Stimulated activated CD4-positive, alpha-beta T cell treated with anti-CD3 and anti-CD28 coated beads, Interleukin-15, amount 100 ng/mL, for 48 hours (primary cell): ENCODE measurements around the gene KCNC1.

Source experiments
- DNase-seq, 2 donors: peaks; one replicate each; pipeline ENCODE4 v3.0.0-alpha.2; 2020; ENCODE audit warnings: low read depth in 2 of 2

KCNC1 gene

DNA sequence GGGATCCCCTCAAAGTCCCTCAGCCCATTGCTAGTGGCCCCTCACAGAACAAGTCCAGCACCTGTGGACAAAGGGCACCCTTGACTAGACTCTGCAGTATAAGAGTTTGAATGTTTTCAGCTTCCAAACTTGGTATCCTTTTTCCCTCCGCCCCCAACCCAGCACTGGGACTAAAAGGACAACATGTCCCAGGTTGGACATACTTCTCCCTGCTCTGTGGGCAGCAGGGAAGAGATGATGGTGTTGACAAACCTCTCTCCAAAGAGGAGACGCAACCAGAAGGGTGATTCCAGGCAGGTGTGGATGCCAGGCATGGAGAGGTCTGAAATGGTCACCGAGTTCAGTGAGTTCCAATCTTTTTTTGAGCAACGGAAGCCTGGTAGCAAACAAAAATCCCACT is 19.7 kb upstream of the KCNC1 start:
- DNase-seq: no peak

DNA sequence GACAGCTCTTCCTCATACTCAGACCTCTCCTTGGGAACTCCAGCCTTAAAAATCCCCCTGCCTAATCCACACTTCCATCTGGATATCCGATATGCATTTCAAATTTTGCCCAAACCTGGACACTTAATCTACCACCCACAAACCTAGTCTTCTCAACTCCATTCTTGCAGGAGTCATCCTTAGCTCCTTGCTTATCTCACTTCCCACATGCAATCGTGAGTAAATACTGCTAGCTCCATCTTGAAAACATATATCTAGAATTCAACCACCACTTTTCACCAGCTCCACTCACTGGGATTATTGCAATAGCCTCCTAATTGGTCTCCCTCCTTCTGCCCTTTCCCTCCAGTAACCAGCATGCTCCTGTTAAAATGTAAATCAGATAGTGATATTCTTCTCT is 17.8 kb upstream of the KCNC1 start:
- DNase-seq: no peak

DNA sequence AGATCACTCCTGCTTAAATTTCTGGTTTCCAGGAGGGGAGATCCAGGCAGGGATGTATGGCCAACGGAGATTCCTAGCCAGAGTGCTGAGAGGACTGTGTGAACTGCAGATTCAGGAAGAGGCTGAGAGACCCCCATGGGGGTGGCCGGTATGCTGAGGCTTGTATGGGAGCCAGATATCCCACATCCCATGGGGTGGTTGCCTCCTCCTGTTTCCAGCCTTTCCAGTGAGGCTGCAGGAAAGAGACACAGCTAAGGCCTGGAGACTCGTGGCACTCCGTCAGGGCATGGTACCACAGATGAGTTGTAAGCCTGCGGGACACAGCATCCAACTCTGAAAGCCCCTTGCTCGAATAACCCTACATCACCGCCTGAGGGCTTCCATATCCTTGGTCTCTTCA is 16.6 kb upstream of the KCNC1 start:
- DNase-seq: no peak

DNA sequence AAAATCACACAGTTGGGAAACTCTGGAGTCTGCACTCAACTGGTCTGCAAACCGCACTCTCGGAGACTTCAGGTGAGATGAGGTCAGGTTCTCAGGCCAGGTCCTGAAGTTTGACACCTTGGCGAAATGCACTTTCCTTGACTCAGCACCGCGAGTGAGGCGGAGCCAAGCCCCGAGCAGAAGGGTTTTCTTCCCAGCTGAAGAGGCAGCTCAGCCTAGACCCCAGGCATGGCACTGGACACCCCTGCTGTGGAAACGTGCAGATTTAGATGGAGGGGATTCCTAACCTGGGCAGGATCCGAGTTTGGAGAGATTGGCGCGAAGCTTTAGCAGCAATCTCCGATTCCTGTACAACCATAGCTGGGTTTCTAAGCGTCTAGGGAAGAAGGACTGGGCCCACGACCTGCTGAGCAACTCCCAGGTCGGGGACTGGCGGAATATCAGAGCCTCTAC is 16.0 kb upstream of the KCNC1 start:
- no peak for DNase-seq

DNA sequence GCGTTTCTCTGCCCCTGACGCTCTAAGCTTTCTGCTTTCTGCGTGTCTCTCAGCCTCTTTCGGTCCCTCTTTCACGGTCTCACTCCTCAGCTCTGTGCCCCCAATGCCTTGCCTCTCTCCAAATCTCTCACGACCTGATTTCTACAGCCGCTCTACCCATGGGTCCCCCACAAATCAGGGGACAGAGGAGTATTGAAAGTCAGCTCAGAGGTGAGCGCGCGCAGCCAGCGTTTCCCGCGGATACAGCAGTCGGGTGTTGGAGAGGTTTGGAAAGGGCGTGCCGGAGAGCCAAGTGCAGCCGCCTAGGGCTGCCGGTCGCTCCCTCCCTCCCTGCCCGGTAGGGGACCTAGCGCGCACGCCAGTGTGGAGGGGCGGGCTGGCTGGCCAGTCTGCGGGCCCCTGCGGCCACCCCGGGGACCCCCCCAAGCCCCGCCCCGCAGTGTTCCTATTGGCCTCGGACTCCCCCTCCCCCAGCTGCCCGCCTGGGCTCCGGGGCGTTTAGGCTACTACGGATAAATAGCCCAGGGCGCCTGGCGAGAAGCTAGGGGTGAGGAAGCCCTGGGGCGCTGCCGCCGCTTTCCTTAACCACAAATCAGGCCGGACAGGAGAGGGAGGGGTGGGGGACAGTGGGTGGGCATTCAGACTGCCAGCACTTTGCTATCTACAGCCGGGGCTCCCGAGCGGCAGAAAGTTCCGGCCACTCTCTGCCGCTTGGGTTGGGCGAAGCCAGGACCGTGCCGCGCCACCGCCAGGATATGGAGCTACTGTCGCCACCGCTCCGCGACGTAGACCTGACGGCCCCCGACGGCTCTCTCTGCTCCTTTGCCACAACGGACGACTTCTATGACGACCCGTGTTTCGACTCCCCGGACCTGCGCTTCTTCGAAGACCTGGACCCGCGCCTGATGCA is 15.3 kb upstream of the KCNC1 start, which contains the start of gene MYOD1:
TSS of gene MYOD1 (plus strand) at position 544 of the 910 bp plus-strand sequence. CDS start at position 756, 212 bp downstream.
- DNase-seq: no peak

DNA sequence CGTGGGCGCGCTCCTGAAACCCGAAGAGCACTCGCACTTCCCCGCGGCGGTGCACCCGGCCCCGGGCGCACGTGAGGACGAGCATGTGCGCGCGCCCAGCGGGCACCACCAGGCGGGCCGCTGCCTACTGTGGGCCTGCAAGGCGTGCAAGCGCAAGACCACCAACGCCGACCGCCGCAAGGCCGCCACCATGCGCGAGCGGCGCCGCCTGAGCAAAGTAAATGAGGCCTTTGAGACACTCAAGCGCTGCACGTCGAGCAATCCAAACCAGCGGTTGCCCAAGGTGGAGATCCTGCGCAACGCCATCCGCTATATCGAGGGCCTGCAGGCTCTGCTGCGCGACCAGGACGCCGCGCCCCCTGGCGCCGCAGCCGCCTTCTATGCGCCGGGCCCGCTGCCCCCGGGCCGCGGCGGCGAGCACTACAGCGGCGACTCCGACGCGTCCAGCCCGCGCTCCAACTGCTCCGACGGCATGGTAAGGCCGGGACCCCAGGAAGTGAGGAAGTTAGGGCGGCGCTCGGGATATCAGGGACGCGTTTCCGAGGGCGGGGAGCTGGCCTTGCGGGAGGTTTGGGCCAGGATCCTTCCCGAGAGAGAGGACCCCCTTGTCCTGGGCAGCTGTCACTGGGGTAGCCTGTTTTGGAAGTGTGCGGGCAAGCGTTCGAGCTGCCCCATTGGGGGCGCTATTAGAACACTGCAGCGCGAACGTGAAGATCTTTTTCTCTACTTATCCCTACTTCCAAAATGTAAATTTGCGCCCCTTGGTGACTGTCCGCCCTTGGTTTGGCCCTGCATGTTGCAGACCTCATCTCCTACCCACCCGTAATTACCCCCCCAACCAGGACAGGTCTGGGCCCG is 14.4 kb upstream of the KCNC1 start:
- DNase-seq: no peak

- DNase-seq: no peak
Observed at GRCh38 chr11:17720796-17721171, 13.8 kb upstream of the KCNC1 start.

GRCh38 chr11:17721242-17721999 is 13.2 kb upstream of the KCNC1 start:
- DNase-seq: no peak

DNA sequence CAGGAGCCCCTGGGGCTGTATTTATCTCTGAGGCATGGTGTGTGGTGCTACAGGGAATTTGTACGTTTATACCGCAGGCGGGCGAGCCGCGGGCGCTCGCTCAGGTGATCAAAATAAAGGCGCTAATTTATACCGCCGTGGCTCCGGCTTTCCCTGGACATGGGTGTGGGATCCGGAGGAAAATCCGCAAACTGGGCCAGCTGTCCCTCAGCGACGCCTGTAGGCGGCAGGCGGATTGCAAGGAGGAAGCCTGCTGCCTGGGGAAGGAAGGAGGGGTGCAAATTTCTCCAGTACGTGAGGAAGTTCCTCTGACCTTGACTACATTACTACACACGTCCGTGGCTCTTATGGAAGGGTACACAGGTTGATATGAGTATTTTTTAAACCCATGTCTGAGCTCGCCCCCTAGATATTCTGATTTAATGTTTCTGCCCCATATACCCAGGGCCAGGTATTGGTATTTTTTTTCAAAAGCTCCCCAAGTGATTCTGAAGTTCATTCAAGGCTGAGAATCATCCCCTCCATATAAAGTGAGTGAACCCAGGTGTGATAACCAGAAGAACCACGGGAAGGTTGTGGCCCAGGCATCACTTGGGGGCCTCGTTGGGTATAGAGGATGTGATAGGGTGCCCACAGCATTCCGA is 12.5 kb upstream of the KCNC1 start:
- no peak for DNase-seq

DNA sequence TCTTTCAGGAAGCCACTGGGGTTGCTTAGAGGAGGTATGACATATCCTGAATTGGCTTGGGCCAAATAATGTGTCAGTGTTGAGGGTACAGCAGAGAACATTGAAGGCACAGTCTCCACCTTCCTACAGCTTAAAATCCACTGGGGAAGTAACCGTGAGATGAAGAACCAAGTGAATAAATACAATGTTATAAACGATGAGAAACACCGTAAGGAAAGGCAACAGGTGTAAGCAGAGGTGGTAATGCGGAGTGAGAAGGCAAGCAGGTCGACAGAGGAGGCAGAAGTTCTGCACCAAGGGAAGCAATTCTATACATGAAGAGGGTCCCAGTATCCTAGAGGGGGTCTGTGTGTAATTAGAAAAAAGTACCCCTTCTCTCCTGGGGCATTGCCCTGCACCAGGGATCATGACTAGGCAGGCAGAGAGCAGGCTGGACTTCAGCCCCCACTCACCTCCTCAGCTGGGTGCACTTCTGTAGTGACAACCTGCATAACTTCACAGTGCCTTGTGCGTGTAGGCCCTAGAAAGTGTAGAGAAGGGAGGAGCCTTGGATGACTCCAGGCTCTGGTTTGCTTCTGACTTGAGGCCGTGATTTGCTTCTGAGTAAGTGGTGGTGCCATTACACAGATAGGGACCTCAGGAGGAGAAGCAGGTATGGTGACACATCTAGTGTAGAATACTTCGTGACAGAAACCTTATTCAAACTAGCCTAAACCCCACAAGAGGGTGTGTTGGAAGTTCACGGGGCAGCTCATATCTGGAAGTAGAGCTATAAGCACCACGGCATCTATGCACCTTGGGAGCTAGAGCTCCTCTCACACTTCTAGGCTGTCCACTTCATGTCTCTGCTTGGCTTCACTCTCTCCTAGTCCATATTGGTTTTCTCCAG is 10.3 kb upstream of the KCNC1 start:
- DNase-seq: no peak

DNA sequence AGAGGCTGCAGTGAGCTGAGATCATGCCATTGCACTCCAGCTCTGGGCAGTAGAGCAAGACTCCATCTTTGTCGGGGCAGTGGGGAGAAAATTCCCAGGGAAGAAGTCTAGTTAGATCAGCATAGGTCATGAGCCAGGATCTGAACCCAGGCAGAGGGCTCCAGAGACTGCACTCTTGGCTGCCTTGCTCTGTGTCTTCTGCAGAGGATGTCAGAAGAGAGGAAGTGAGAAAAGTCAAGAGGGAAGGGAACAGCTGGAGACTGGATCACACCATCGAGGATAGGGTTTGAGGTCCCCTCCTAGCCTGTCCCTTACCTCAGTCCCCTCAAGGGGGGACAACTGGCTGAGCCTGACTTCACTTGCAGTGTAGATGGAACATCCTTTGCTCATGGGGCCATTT is 9.4 kb upstream of the KCNC1 start:
- no peak for DNase-seq

DNA sequence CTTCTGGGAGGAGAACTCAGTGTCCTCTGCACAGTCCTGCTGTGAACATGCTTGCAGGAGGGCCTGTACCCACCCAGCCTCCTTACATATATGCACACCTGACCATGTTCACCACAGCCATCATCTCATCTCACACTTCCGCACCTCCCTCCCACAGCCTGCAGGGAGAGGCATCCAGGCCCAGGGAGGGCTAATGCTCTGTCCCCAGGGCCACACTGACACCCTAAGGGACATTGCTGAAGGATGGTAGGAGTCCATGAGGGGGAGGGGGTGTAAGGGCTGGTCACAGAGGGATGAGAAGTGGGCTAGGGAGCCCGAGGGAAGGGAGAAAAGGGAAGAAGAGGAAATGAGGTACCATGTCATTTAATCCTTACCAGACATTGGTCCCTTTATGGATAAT is 4.4 kb upstream of the KCNC1 start:
- no peak for DNase-seq

GRCh38 chr11:17730608-17731462 is 3.7 kb upstream of the KCNC1 start:
- DNase-seq: peak; percentile 41 to 62

GRCh38 chr11:17733261-17733660 is 1.3 kb upstream of the KCNC1 start:
- DNase-seq: no peak

DNA sequence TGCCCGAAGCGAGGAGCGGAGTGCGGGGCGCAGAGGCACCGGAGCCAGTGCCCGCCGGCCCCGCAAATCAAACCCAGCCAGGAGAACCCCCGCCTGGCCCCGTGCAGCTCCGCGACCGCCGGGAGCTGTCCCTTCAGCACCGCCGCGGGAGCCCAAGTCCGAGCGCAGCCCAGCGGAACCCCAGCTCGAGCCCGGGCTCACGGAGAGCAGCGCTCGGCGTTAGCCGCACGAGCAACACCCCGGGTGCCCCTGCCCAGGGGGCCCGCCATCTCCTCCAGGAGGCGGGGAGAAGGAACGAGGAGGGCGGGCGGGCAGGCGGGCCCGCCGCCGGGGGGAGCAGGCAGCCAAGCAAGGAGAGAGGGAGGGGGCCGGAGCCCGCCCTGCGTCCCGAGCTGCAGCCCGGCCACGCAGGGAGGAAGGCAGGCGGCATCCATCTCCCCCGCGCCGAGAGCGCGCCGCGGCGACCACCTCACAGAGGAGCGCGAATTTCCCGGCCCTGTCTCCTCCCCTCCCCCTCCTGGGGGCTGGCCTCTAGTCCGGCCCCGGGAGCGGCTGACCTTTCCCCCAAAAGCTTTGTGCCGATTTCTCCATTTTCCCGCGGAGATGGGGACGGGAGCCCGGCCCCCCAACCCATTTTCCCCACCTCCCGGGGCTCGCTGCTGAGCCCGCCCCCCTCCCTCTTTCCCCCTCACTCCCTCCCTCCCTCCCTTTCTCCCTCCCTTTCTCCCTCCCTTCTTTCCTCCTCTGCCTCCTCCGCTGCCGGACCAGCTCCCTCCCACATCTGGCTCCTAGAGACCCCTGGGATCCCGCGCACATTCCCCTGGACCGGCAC is 621 bp downstream of the KCNC1 start:
- peak in 1 of 2 donors; percentile 38 for DNase-seq

GRCh38 chr11:17735818-17736578 is 1.4 kb downstream of the KCNC1 start:
- no peak for DNase-seq

DNA sequence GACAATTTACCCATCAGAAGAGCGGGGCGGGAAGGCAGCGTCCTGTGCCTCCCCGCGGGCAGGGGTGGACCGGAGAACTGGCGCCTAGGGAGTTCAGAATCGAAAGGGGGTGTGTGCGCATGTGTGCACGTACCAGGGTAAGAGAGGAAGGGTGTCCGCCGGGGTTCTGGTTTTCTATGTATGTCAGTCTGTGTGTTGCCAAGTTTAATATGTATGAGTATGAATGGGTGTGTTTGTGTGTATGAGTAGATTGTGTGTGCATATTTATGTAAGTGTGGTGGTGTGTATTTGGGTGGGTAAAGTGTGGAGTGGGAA is 2.0 kb downstream of the KCNC1 start:
- DNase-seq: no peak
